Neuron (in vitro differentiated cells): ENCODE results near the gene DIS3L.
"Not testable (repeated sequence)": the region's sequence is repeated elsewhere in the genome, so short reads cannot be mapped to it uniquely, and the experiment has no call there.

Experiments
- H2AFZ ChIP-seq: one replicate; pipeline ENCODE4 v1.6.1; 2013; ENCODE audit warnings: low read depth, mild to moderate bottlenecking, inconsistent platforms, low read length, moderate library complexity
- H3K27me3 ChIP-seq: one replicate; pipeline ENCODE4 v1.6.1; 2013; ENCODE audit warnings: low read length; ENCODE audit not compliant: insufficient read depth
- H3K36me3 ChIP-seq: one replicate; pipeline ENCODE4 v1.6.1; 2013; ENCODE audit warnings: low read length; ENCODE audit not compliant: insufficient read depth
- H3K4me1 ChIP-seq: one replicate; pipeline ENCODE4 v1.6.1; 2013; ENCODE audit warnings: low read length; ENCODE audit not compliant: insufficient read depth
- H3K4me3 ChIP-seq: 2 replicates; pipeline ENCODE4 v1.5.1; 2013; ENCODE audit warnings: mild to moderate bottlenecking, low read length, moderate library complexity
- H3K9me3 ChIP-seq: one replicate; pipeline ENCODE4 v1.6.1; 2013; ENCODE audit warnings: low read length

The DIS3L gene

GRCh38 chr15:66288551-66289185, 4.7 kb upstream of the DIS3L start:
- Histone ChIP-seq H3K4me1 (peaks cover 5% of the 10 kb centered on the region), H2AFZ (no peak overlapping the region), H3K4me3 (no peak overlapping the region), H3K27me3 (no peaks in the 10 kb centered on the region), H3K9me3 (no peaks in the 10 kb centered on the region), H3K36me3 (no peaks in the 10 kb centered on the region)

- H3K4me3 ChIP-seq: no peak overlapping the region
- peaks cover 14% of the 10 kb centered on the region for H3K4me1 ChIP-seq
- no peaks in the 10 kb centered on the region for H3K9me3 ChIP-seq
- H3K27me3 ChIP-seq: no peaks in the 10 kb centered on the region
- H2AFZ ChIP-seq: no peak overlapping the region
- no peaks in the 10 kb centered on the region for H3K36me3 ChIP-seq
Observed at GRCh38 chr15:66290007-66290406, 3.4 kb upstream of the DIS3L start.

- no peaks in the 10 kb centered on the region for H3K36me3 ChIP-seq
- peaks cover 17% of the 10 kb centered on the region for H3K4me1 ChIP-seq
- H3K9me3 ChIP-seq: no peaks in the 10 kb centered on the region
- H2AFZ ChIP-seq: no peak overlapping the region
- no peaks in the 10 kb centered on the region for H3K27me3 ChIP-seq
- no peak overlapping the region for H3K4me3 ChIP-seq
Observed at GRCh38 chr15:66290518-66290917, 2.9 kb upstream of the DIS3L start.

- no peaks in the 10 kb centered on the region for H3K27me3 ChIP-seq
- H3K36me3 ChIP-seq: peaks cover 3% of the 10 kb centered on the region
- no peak overlapping the region for H2AFZ ChIP-seq
- H3K4me3 ChIP-seq: peak overlapping the region; percentile 98
- H3K4me1 ChIP-seq: peaks cover 21% of the 10 kb centered on the region
- no peaks in the 10 kb centered on the region for H3K9me3 ChIP-seq
Observed at GRCh38 chr15:66291816-66292570, 1.4 kb upstream of the DIS3L start.

GRCh38 chr15:66292571-66293418, 573 bp upstream of the DIS3L start:
- Histone ChIP-seq H3K9me3 (no peaks in the 10 kb centered on the region), H3K36me3 (peaks cover 3% of the 10 kb centered on the region), H2AFZ (peak overlapping the region; percentile 93), H3K27me3 (no peaks in the 10 kb centered on the region), H3K4me3 (peak overlapping the region; percentile 98), H3K4me1 (peaks cover 21% of the 10 kb centered on the region)

- peak overlapping the region; percentile 98 for H3K4me3 ChIP-seq
- peaks cover 2% of the 10 kb centered on the region for H3K9me3 ChIP-seq
- H2AFZ ChIP-seq: peak overlapping the region; percentile 93
- H3K4me1 ChIP-seq: peaks cover 21% of the 10 kb centered on the region
- no peaks in the 10 kb centered on the region for H3K27me3 ChIP-seq
- peaks cover 13% of the 10 kb centered on the region for H3K36me3 ChIP-seq
Observed at GRCh38 chr15:66294157-66294931, 976 bp downstream of the DIS3L start.

- H3K27me3 ChIP-seq: no peaks in the 10 kb centered on the region
- H3K36me3 ChIP-seq: peaks cover 13% of the 10 kb centered on the region
- peak overlapping the region; percentile 93 for H2AFZ ChIP-seq
- H3K4me1 ChIP-seq: peaks cover 21% of the 10 kb centered on the region
- peak overlapping the region; percentile 98 for H3K4me3 ChIP-seq
- peaks cover 2% of the 10 kb centered on the region for H3K9me3 ChIP-seq
Observed at GRCh38 chr15:66294932-66295235, 1.5 kb downstream of the DIS3L start.

GRCh38 chr15:66296186-66296585, 2.8 kb downstream of the DIS3L start:
- Histone ChIP-seq H3K4me1 (peaks cover 21% of the 10 kb centered on the region), H2AFZ (no peak overlapping the region), H3K36me3 (peaks cover 17% of the 10 kb centered on the region), H3K27me3 (no peaks in the 10 kb centered on the region), H3K4me3 (no peak overlapping the region), H3K9me3 (peaks cover 2% of the 10 kb centered on the region)

- Histone ChIP-seq H3K9me3 (peaks cover 2% of the 10 kb centered on the region), H2AFZ (no peak overlapping the region), H3K36me3 (peaks cover 17% of the 10 kb centered on the region), H3K4me1 (peaks cover 16% of the 10 kb centered on the region), H3K27me3 (no peaks in the 10 kb centered on the region), H3K4me3 (no peak overlapping the region)
Observed at GRCh38 chr15:66298803-66299251, 5.5 kb downstream of the DIS3L start.

GRCh38 chr15:66302489-66303278, 9.3 kb downstream of the DIS3L start:
- no peak overlapping the region for H2AFZ ChIP-seq
- no peak overlapping the region for H3K4me3 ChIP-seq
- H3K9me3 ChIP-seq: peaks cover 2% of the 10 kb centered on the region
- no peaks in the 10 kb centered on the region for H3K4me1 ChIP-seq
- no peaks in the 10 kb centered on the region for H3K27me3 ChIP-seq
- H3K36me3 ChIP-seq: peaks cover 25% of the 10 kb centered on the region

GRCh38 chr15:66304425-66304824, 11.1 kb downstream of the DIS3L start:
- not testable (repeated sequence) for H2AFZ ChIP-seq, H3K4me1 ChIP-seq, H3K4me3 ChIP-seq, H3K27me3 ChIP-seq, H3K9me3 ChIP-seq
- H3K36me3 ChIP-seq: peaks cover 26% of the 10 kb centered on the region

- Histone ChIP-seq H3K36me3 (peaks cover 38% of the 10 kb centered on the region), H3K4me1 (no peaks in the 10 kb centered on the region), H2AFZ (no peak overlapping the region), H3K27me3 (no peaks in the 10 kb centered on the region), H3K9me3 (no peaks in the 10 kb centered on the region), H3K4me3 (no peak overlapping the region)
Observed at GRCh38 chr15:66306381-66306780, 13.0 kb downstream of the DIS3L start.
